Sigmoid colon (tissue), 4 donors: ENCODE data around the gene MTG2.

Experiments
- CTCF ChIP-seq, 4 experiments: fragments of 450-650 bp in 3 of 4; fragments of 200-600 bp in 1 of 4; IDR thresholded peaks; one replicate each; pipeline ENCODE4 v1.5.1; 2016 to 2019; ENCODE audit warnings: antibody characterized with exemption in 4 of 4, mild to moderate bottlenecking in 3 of 4, moderate library complexity in 2 of 4
- EP300 ChIP-seq, 4 donors: sonication (generic); formaldehyde crosslinking; IDR thresholded peaks; one replicate each; pipeline ENCODE4 v1.6.1; 2017; ENCODE audit warnings: antibody characterized with exemption in 4 of 4

DNA sequence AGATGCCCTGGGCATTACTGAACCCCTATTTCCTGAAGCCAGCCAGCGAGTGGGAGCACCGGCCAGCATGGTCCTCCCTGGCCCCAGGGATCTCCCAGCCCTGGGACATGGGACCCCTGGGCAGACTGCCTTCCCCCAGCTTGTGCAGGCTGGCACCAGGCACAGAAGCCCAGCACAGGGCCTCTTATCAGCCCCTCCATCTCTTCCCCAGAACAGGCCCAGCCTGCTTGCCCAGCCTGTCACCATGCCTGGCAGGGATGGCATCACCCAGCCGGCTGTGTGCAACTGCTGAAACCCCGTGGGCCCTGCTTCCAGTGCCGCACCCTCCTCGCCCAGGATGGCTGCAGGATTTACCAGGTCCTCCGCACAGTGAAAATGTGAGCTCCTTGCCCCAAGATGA lies 49.4 kb downstream of the MTG2 start:
- TF ChIP-seq CTCF (IDR thresholded peaks at IDR 0.05) (no peak), EP300 (IDR thresholded peaks at IDR 0.05) (no peak)
